Neuronal stem cell (in vitro differentiated cells): Measurements from ENCODE around the gene CFAP141.

ENCODE experiments used
- DNase-seq: peaks from one replicate; pipeline ENCODE4 v3.0.0-alpha.2; 2013; ENCODE audit warnings: low spot score
- H2AFZ ChIP-seq: one replicate; pipeline ENCODE4 v1.6.1; 2013; ENCODE audit warnings: mild to moderate bottlenecking, low read length, inconsistent platforms
- H2AK5ac ChIP-seq: 2 replicates; pipeline ENCODE4 v1.6.1; 2013; ENCODE audit warnings: low read depth, mild to moderate bottlenecking, inconsistent platforms, low read length, moderate library complexity, mixed read lengths
- H2BK120ac ChIP-seq: 2 replicates; pipeline ENCODE4 v1.6.1; 2013; ENCODE audit warnings: low read depth, mild to moderate bottlenecking, inconsistent platforms, low read length, moderate library complexity, mixed read lengths
- H2BK12ac ChIP-seq: one replicate; pipeline ENCODE4 v1.6.1; 2013; ENCODE audit warnings: low read length, inconsistent platforms
- H2BK15ac ChIP-seq: 2 replicates; pipeline ENCODE4 v1.6.1; 2013; ENCODE audit warnings: mild to moderate bottlenecking, low read length, inconsistent platforms, mixed read lengths
- H2BK5ac ChIP-seq: one replicate; pipeline ENCODE4 v1.6.1; 2013; ENCODE audit warnings: inconsistent platforms, mild to moderate bottlenecking, low read length, moderate library complexity
- H3K14ac ChIP-seq: one replicate; pipeline ENCODE4 v1.6.1; 2013; ENCODE audit warnings: low read length, inconsistent platforms
- H3K18ac ChIP-seq: 2 replicates; pipeline ENCODE4 v1.6.1; 2013; ENCODE audit warnings: low read length, inconsistent platforms
- H3K23ac ChIP-seq: 2 replicates; pipeline ENCODE4 v1.6.1; 2013; ENCODE audit warnings: low read depth, mild to moderate bottlenecking, mixed read lengths, low read length, inconsistent platforms; ENCODE audit not compliant: poor library complexity
- H3K27ac ChIP-seq: replicated peaks from 3 replicates; pipeline ENCODE4 v1.5.1; 2013; ENCODE audit warnings: low read length, inconsistent platforms
- H3K27me3 ChIP-seq, 3 experiments: 2 replicates each; pipeline ENCODE4 v1.6.1; 2013; ENCODE audit warnings: low read length in 3 of 3, mild to moderate bottlenecking in 2 of 3, inconsistent platforms in 1 of 3, low read depth in 1 of 3, mixed read lengths in 1 of 3, moderate library complexity in 1 of 3; ENCODE audit not compliant: control insufficient read depth in 3 of 3, insufficient read depth in 3 of 3
- H3K36me3 ChIP-seq, 2 donors: replicated peaks in 1 of 2; 2 replicates each; pipeline ENCODE4 v1.6.1; 2013; ENCODE audit warnings: low read length in 2 of 2; ENCODE audit not compliant: control insufficient read depth in 2 of 2, insufficient read depth in 2 of 2
- H3K4ac ChIP-seq: 2 replicates; pipeline ENCODE4 v1.6.1; 2013; ENCODE audit warnings: inconsistent platforms, mild to moderate bottlenecking, low read length, moderate library complexity
- H3K4me1 ChIP-seq, 2 donors: 1 replicate in 1 of 2; 2 replicates in 1 of 2; pipeline ENCODE4 v1.6.1; 2013; ENCODE audit warnings: low read length in 2 of 2, low read depth in 1 of 2; ENCODE audit not compliant: control insufficient read depth in 2 of 2, insufficient read depth in 1 of 2
- H3K4me2 ChIP-seq: one replicate; pipeline ENCODE4 v1.6.1; 2013; ENCODE audit warnings: mild to moderate bottlenecking, low read length, inconsistent platforms; ENCODE audit not compliant: insufficient read depth, poor library complexity, severe bottlenecking
- H3K4me3 ChIP-seq, 2 donors: 2 replicates each; pipeline ENCODE4 v1.5.1; 2013; ENCODE audit warnings: low read length in 2 of 2, mild to moderate bottlenecking in 2 of 2, inconsistent platforms in 1 of 2, moderate library complexity in 1 of 2
- H3K79me1 ChIP-seq: one replicate; pipeline ENCODE4 v1.6.1; 2013; ENCODE audit warnings: low read depth, mild to moderate bottlenecking, inconsistent platforms, low read length, moderate library complexity
- H3K9ac ChIP-seq: one replicate; pipeline ENCODE4 v1.6.1; 2013; ENCODE audit warnings: mild to moderate bottlenecking, low read depth, low read length, inconsistent platforms; ENCODE audit not compliant: poor library complexity
- H3K9me3 ChIP-seq, 2 donors: replicated peaks in 1 of 2; 2 replicates each; pipeline versions ENCODE3 to v1.6.1; 2013; ENCODE audit warnings: low read length in 2 of 2, mild to moderate bottlenecking in 2 of 2, inconsistent platforms in 1 of 2, low read depth in 1 of 2, mixed read lengths in 1 of 2, moderate library complexity in 1 of 2; ENCODE audit not compliant: control insufficient read depth in 2 of 2, insufficient read depth in 1 of 2
- H4K8ac ChIP-seq: one replicate; pipeline ENCODE4 v1.6.1; 2013; ENCODE audit warnings: low read depth, mild to moderate bottlenecking, inconsistent platforms, low read length, moderate library complexity
- H4K91ac ChIP-seq: one replicate; pipeline ENCODE4 v1.6.1; 2013; ENCODE audit warnings: low read length, low read depth, mild to moderate bottlenecking, inconsistent platforms; ENCODE audit not compliant: poor library complexity
- WGBS, 2 donors: extraction: QIAGEN DNeasy Blood & Tissue Kit; methylation state at CpG; one replicate each; pipeline ENCODE4 v1.1.7; 2013; ENCODE audit warnings: missing lambda C conversion rate in 2 of 2, mixed read lengths in 1 of 2; ENCODE audit not compliant: insufficient read length in 2 of 2, insufficient replicate concordance in 1 of 2; ENCODE audit errors: extremely low coverage in 2 of 2; 5-methylcytosine and 5-hydroxymethylcytosine counted together

CFAP141 gene

DNA sequence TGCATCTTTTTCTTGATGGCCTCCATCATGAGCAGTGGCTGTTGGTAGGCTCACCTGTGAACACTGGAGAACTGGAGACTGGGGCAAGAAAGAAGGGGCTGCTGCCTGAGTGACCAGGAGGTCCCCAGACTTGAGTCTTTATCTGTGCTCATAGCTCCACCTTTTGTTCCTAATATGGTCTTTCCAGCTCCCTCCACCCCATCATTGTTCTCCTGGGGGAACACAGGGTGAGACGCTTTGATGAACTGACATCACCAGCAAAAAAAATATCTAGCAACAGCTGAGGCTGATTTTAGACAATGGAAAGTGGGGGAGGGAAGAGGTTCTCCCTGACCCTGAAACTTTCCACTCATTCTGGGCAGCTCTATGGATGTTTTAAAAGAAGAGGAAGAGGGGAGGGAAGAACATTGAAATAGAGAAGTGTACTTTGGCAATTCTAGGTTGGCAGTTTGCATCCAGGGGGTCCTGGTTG, 14.1 kb downstream of the CFAP141 start, which contains the start of gene TPM3:
TSS of gene TPM3 (minus strand) at position 111 of the 472 bp plus-strand sequence. CDS start at position 29, 82 bp downstream.
- WGBS, 2 donors, result no CpG with 5 or more reads among the region's 1 CpG
- H3K18ac ChIP-seq, result no peak within 1 kb of the TSS
- H2BK12ac ChIP-seq, result no peak within 1 kb of the TSS
- DNase-seq, result no peak
- H3K27me3 ChIP-seq, result peaks cover 0 to 14% (median 0%) of the 10 kb centered on the region in 3 experiments
- no peak within 1 kb of the TSS for H4K91ac ChIP-seq
- H3K4me1 ChIP-seq, result peaks cover 7 to 14% of the 10 kb centered on the region in 2 donors
- no peak within 1 kb of the TSS for H3K4me2 ChIP-seq
- H2BK15ac ChIP-seq, result no peak within 1 kb of the TSS
- no peak within 1 kb of the TSS for H2BK120ac ChIP-seq
- H2AK5ac ChIP-seq, result no peak within 1 kb of the TSS
- no peak within 1 kb of the TSS for H3K4ac ChIP-seq
- H3K36me3 ChIP-seq, result no peaks in the 10 kb centered on the region
- H3K9ac ChIP-seq, result no peak within 1 kb of the TSS
- H3K9me3 ChIP-seq, result no peaks in the 10 kb centered on the region
- H3K4me3 ChIP-seq, result peak within 1 kb of the TSS in 1 of 2 donors; percentile 31
- H3K23ac ChIP-seq, result no peak within 1 kb of the TSS
- no peak within 1 kb of the TSS for H3K14ac ChIP-seq
- H4K8ac ChIP-seq, result no peak within 1 kb of the TSS
- no peaks in the 10 kb centered on the region for H3K79me1 ChIP-seq
- H3K27ac ChIP-seq, result no peak within 1 kb of the TSS
- H2BK5ac ChIP-seq, result no peak within 1 kb of the TSS
- peak within 1 kb of the TSS; percentile 65 for H2AFZ ChIP-seq

GRCh38 chr1:154190550-154190949, 15.6 kb downstream of the CFAP141 start:
- Histone ChIP-seq H3K4me1 (peaks cover 8 to 22% of the 10 kb centered on the region in 2 donors), H4K8ac (no peak overlapping the region), H2AK5ac (no peak overlapping the region), H2BK15ac (no peak overlapping the region), H3K9me3 (no peaks in the 10 kb centered on the region), H3K4ac (no peak overlapping the region), H3K79me1 (no peaks in the 10 kb centered on the region), H3K27ac (no peak overlapping the region), H3K4me2 (no peak overlapping the region), H3K23ac (no peak overlapping the region), H2BK12ac (no peak overlapping the region), H3K9ac (no peak overlapping the region), H2BK5ac (no peak overlapping the region), H4K91ac (no peak overlapping the region), H2AFZ (no peak overlapping the region), H3K4me3 (no peak overlapping the region), H3K14ac (no peak overlapping the region), H3K18ac (no peak overlapping the region), H3K27me3 (peaks cover 0 to 14% (median 0%) of the 10 kb centered on the region in 3 experiments), H2BK120ac (no peak overlapping the region), H3K36me3 (no peaks in the 10 kb centered on the region)
- no peak for DNase-seq
- no CpG with 5 or more reads among the region's 1 CpG for WGBS, 2 donors

GRCh38 chr1:154186852-154187501, 19.2 kb downstream of the CFAP141 start:
- Histone ChIP-seq H3K79me1 (peaks cover 4% of the 10 kb centered on the region), H3K4me1 (peaks cover 8 to 24% of the 10 kb centered on the region in 2 donors), H4K8ac (no peak overlapping the region), H3K18ac (no peak overlapping the region), H2BK120ac (no peak overlapping the region), H3K4me2 (no peak overlapping the region), H4K91ac (no peak overlapping the region), H3K36me3 (no peaks in the 10 kb centered on the region), H2AFZ (peak overlapping the region; percentile 48), H3K27ac (no peak overlapping the region), H2BK15ac (no peak overlapping the region), H2BK12ac (no peak overlapping the region), H3K23ac (no peak overlapping the region), H3K4me3 (no peak overlapping the region), H2BK5ac (no peak overlapping the region), H3K4ac (no peak overlapping the region), H2AK5ac (no peak overlapping the region), H3K14ac (no peak overlapping the region), H3K9me3 (no peaks in the 10 kb centered on the region), H3K27me3 (no peaks in the 10 kb centered on the region), H3K9ac (no peak overlapping the region)
- no CpG with 5 or more reads among the region's 2 CpGs for WGBS, 2 donors
- no peak for DNase-seq

GRCh38 chr1:154186177-154186576, 20.0 kb downstream of the CFAP141 start:
- Histone ChIP-seq H2BK120ac (no peak overlapping the region), H3K23ac (no peak overlapping the region), H3K18ac (no peak overlapping the region), H3K4me2 (no peak overlapping the region), H3K14ac (no peak overlapping the region), H4K91ac (no peak overlapping the region), H2AFZ (no peak overlapping the region), H3K36me3 (no peaks in the 10 kb centered on the region), H2BK5ac (no peak overlapping the region), H3K9me3 (no peaks in the 10 kb centered on the region), H3K27me3 (no peaks in the 10 kb centered on the region), H4K8ac (no peak overlapping the region), H2BK12ac (no peak overlapping the region), H3K79me1 (peaks cover 5% of the 10 kb centered on the region), H3K9ac (no peak overlapping the region), H2BK15ac (no peak overlapping the region), H2AK5ac (no peak overlapping the region), H3K4me1 (peaks cover 7 to 23% of the 10 kb centered on the region in 2 donors), H3K4ac (no peak overlapping the region), H3K27ac (no peak overlapping the region), H3K4me3 (no peak overlapping the region)
- DNase-seq, result no peak
- no CpG with 5 or more reads among the region's 1 CpG for WGBS, 2 donors
